Hepatocyte (in vitro differentiated cells): ENCODE data around the gene SYTL4. TPM values are rescaled to one million over a fixed set of nuclear protein-coding genes. Genes with fewer than 3 reads are reported as not detected.

Experiments
- DNase-seq: peaks from one replicate; pipeline ENCODE4 v3.0.0-alpha.2; 2016; ENCODE audit warnings: low spot score
- H2AFZ ChIP-seq: fragments of 200-600 bp; sonication (generic); 2 replicates; pipeline ENCODE4 v1.6.0; 2016; ENCODE audit warnings: antibody characterized with exemption, mild to moderate bottlenecking
- H3K27ac ChIP-seq: fragments of 200-600 bp; sonication (generic); 2 replicates; pipeline ENCODE4 v1.5.1; 2016; ENCODE audit warnings: mild to moderate bottlenecking
- H3K27me3 ChIP-seq: fragments of 200-600 bp; sonication (generic); 2 replicates; pipeline ENCODE4 v1.6.1; 2016
- H3K36me3 ChIP-seq: fragments of 200-600 bp; sonication (generic); replicated peaks from 2 replicates; pipeline ENCODE4 v1.5.1; 2016; ENCODE audit warnings: low read depth; ENCODE audit not compliant: insufficient read depth
- H3K4me1 ChIP-seq: fragments of 200-600 bp; sonication (generic); 2 replicates; pipeline ENCODE4 v1.5.1; 2016; ENCODE audit warnings: mild to moderate bottlenecking, moderate library complexity; ENCODE audit not compliant: insufficient read depth
- H3K4me2 ChIP-seq: fragments of 200-600 bp; sonication (generic); 2 replicates; pipeline ENCODE4 v1.6.0; 2016
- H3K4me3 ChIP-seq: fragments of 200-600 bp; sonication (generic); 2 replicates; pipeline ENCODE4 v1.5.1; 2016; ENCODE audit warnings: mild to moderate bottlenecking
- H3K79me2 ChIP-seq: fragments of 200-600 bp; sonication (generic); 2 replicates; pipeline ENCODE4 v1.6.0; 2017; ENCODE audit warnings: mild to moderate bottlenecking
- H3K9me2 ChIP-seq: fragments of 200-600 bp; sonication (generic); replicated peaks from 2 replicates; pipeline ENCODE4 v1.6.0; 2017; ENCODE audit warnings: mild to moderate bottlenecking; ENCODE audit not compliant: insufficient read depth
- H3K9me3 ChIP-seq: fragments of 200-600 bp; sonication (generic); 2 replicates; pipeline ENCODE4 v1.5.1; 2016; ENCODE audit warnings: low read depth, mild to moderate bottlenecking
- H4K20me1 ChIP-seq: fragments of 200-600 bp; sonication (generic); 2 replicates; pipeline ENCODE4 v1.6.0; 2016; ENCODE audit warnings: mild to moderate bottlenecking; ENCODE audit not compliant: insufficient read depth, poor library complexity, severe bottlenecking
- CTCF ChIP-seq: fragments of 200-600 bp; sonication (generic); IDR thresholded peaks from 2 replicates; pipeline ENCODE4 v1.5.1; 2016; ENCODE audit warnings: antibody characterized with exemption, mild to moderate bottlenecking; ENCODE audit not compliant: poor library complexity
- EZH2 ChIP-seq: fragments of 200-600 bp; sonication (generic); IDR thresholded peaks from 2 replicates; pipeline ENCODE4 v1.6.1; 2016; ENCODE audit warnings: antibody characterized with exemption, mild to moderate bottlenecking, borderline replicate concordance
- EZH2phosphoT487 ChIP-seq: fragments of 200-600 bp; sonication (generic); IDR thresholded peaks from one replicate; pipeline ENCODE4 v1.6.1; 2018; ENCODE audit warnings: antibody characterized with exemption, mild to moderate bottlenecking, low read depth, moderate library complexity; ENCODE audit not compliant: unreplicated experiment, severe bottlenecking
- WGBS: methylation state at CpG from one replicate; pipeline ENCODE4 v1.1.6; 2016; ENCODE audit warnings: low lambda C conversion rate; ENCODE audit errors: missing lambda C conversion rate; 5-methylcytosine and 5-hydroxymethylcytosine counted together
- polyA plus RNA-seq: library from polyadenylated mRNA; unstranded; fragments of >200 nt; fragmentation: Nextera tagmentation; extraction: Ambion mirVana; gene quantifications from 2 replicates; pipeline ENCODE4 v1.2.1, GENCODE V29; 2016
- total RNA-seq: library from RNA; depleted of rRNA; stranded (reverse); fragments of >200 nt; gene quantifications from 2 replicates; pipeline ENCODE4 v1.2.3, GENCODE V29; 2014

Gene SYTL4
- total and polyA plus RNA-seq, 2 experiments from 2014 or later, result 2.4 to 3.4 TPM

GRCh38 chrX:100649550-100650356, 82.2 kb downstream of the SYTL4 start:
- Histone ChIP-seq H3K36me3 (no peaks in the 10 kb centered on the region), H3K79me2 (no peaks in the 10 kb centered on the region), H3K4me2 (peak overlapping the region; percentile 40), H3K27me3 (no peaks in the 10 kb centered on the region), H4K20me1 (no peaks in the 10 kb centered on the region), H3K9me3 (no peaks in the 10 kb centered on the region), H2AFZ (no peak overlapping the region), H3K4me3 (no peak overlapping the region), H3K4me1 (peaks cover 35% of the 10 kb centered on the region), H3K27ac (peak overlapping the region; percentile 89), H3K9me2 (no peaks in the 10 kb centered on the region)
- no peak for TF ChIP-seq CTCF
- TF ChIP-seq EZH2phosphoT487, result no peak
- no peak for TF ChIP-seq EZH2
- peak; percentile 81 for DNase-seq
- WGBS, result 52% methylated on average over 12 of the region's 12 CpGs

GRCh38 chrX:100648458-100649417, 83.2 kb downstream of the SYTL4 start:
- Histone ChIP-seq H4K20me1 (no peaks in the 10 kb centered on the region), H3K79me2 (no peaks in the 10 kb centered on the region), H2AFZ (no peak overlapping the region), H3K9me3 (no peaks in the 10 kb centered on the region), H3K4me3 (no peak overlapping the region), H3K4me2 (peak overlapping the region; percentile 40), H3K4me1 (peaks cover 36% of the 10 kb centered on the region), H3K27me3 (no peaks in the 10 kb centered on the region), H3K9me2 (no peaks in the 10 kb centered on the region), H3K27ac (peak overlapping the region; percentile 89), H3K36me3 (no peaks in the 10 kb centered on the region)
- TF ChIP-seq CTCF (no peak), EZH2 (no peak), EZH2phosphoT487 (no peak)
- peak; percentile 47 for DNase-seq
- WGBS, result 54% methylated on average over 8 of the region's 8 CpGs

- no peak overlapping the region for H2AFZ ChIP-seq
- no peak overlapping the region for H3K4me2 ChIP-seq
- H3K79me2 ChIP-seq, result no peaks in the 10 kb centered on the region
- peak overlapping the region; percentile 89 for H3K27ac ChIP-seq
- no peaks in the 10 kb centered on the region for H3K36me3 ChIP-seq
- H3K27me3 ChIP-seq, result no peaks in the 10 kb centered on the region
- no peaks in the 10 kb centered on the region for H4K20me1 ChIP-seq
- no peak for DNase-seq
- no peaks in the 10 kb centered on the region for H3K9me3 ChIP-seq
- no peaks in the 10 kb centered on the region for H3K9me2 ChIP-seq
- H3K4me1 ChIP-seq, result peaks cover 41% of the 10 kb centered on the region
- H3K4me3 ChIP-seq, result no peak overlapping the region
- TF ChIP-seq EZH2phosphoT487, result no peak
- no peak for TF ChIP-seq EZH2
- TF ChIP-seq CTCF, result no peak
- 48% methylated on average over 2 of the region's 2 CpGs for WGBS
Observed at GRCh38 chrX:100647739-100648138, 84.2 kb downstream of the SYTL4 start.
